PC-3 (cell line): Measurements from ENCODE around the gene HNRNPA1L2. TPM values are rescaled to one million over a fixed set of nuclear protein-coding genes. Genes with fewer than 3 reads are reported as not detected.

Experiments used
- ATAC-seq: fragments of 200-7000 bp; cut with Tn5 transposase; 2 replicates; pipeline ENCODE4 v1.9.1; 2020; ENCODE audit warnings: mild to moderate bottlenecking, moderate library complexity
- BruUV-seq: library from RNA; stranded (reverse); fragments of 400-500 nt; replicated peaks from 2 replicates; lab custom pipeline; 2021; lab: Mats Ljungman, UMichigan
- CTCF ChIA-PET: fragments of 300-600 bp; sonication (Branson Sonifier 250); formaldehyde crosslinking; loops from one replicate; lab custom pipeline; 2022; ENCODE audit warnings: antibody characterized with exemption; lab: Charles Lee
- POLR2A ChIA-PET: fragments of 300-600 bp; sonication (Branson Sonifier 250); formaldehyde crosslinking; loops from one replicate; lab custom pipeline; 2022; ENCODE audit warnings: antibody characterized with exemption; ENCODE audit not compliant: unreplicated experiment; lab: Charles Lee
- DNase-seq: peaks from one replicate; pipeline ENCODE4 v3.0.0-alpha.2; 2015
- H2AFZ ChIP-seq: fragments of 300-600 bp; sonication (generic); 2 replicates; pipeline ENCODE4 v1.6.0; 2016; ENCODE audit warnings: antibody characterized with exemption, low read length
- H3F3A ChIP-seq: fragments of 300-600 bp; sonication (generic); one replicate; pipeline ENCODE4 v1.6.0; 2017; ENCODE audit warnings: antibody characterized with exemption, low read length, control low read depth, mild to moderate bottlenecking; ENCODE audit not compliant: unreplicated experiment
- H3K27ac ChIP-seq: fragments of 300-600 bp; sonication (generic); 2 replicates; pipeline ENCODE4 v1.5.1; 2016; ENCODE audit warnings: mild to moderate bottlenecking, low read length
- H3K27me3 ChIP-seq: fragments of 300-600 bp; sonication (generic); 2 replicates; pipeline ENCODE4 v1.6.1; 2016; ENCODE audit warnings: low read length, mixed read lengths
- H3K36me3 ChIP-seq: fragments of 300-600 bp; sonication (generic); 2 replicates; pipeline ENCODE4 v1.6.1; 2016; ENCODE audit warnings: low read depth, mixed run types, low read length, mixed read lengths
- H3K4me1 ChIP-seq: fragments of 300-600 bp; sonication (generic); 2 replicates; pipeline ENCODE4 v1.5.1; 2016; ENCODE audit warnings: low read length; ENCODE audit not compliant: insufficient read depth
- H3K4me2 ChIP-seq: fragments of 300-600 bp; sonication (generic); 2 replicates; pipeline ENCODE4 v1.6.0; 2016; ENCODE audit warnings: low read length
- H3K4me3 ChIP-seq: fragments of 300-600 bp; sonication (generic); 2 replicates; pipeline ENCODE4 v1.5.1; 2016; ENCODE audit warnings: mild to moderate bottlenecking, low read length, mixed read lengths
- H3K79me2 ChIP-seq: fragments of 300-600 bp; sonication (generic); 2 replicates; pipeline ENCODE4 v1.6.1; 2017; ENCODE audit warnings: low read length, mixed read lengths
- H3K9ac ChIP-seq: fragments of 300-600 bp; sonication (generic); 2 replicates; pipeline ENCODE4 v1.6.0; 2016; ENCODE audit warnings: mild to moderate bottlenecking, low read length
- H3K9me2 ChIP-seq: fragments of 300-600 bp; sonication (generic); replicated peaks from 2 replicates; pipeline ENCODE4 v1.6.1; 2016; ENCODE audit warnings: mixed run types, low read length, mixed read lengths
- H3K9me3 ChIP-seq: fragments of 300-600 bp; sonication (generic); 2 replicates; pipeline ENCODE4 v1.6.1; 2016; ENCODE audit warnings: low read length, mixed read lengths
- H4K20me1 ChIP-seq: fragments of 300-600 bp; sonication (generic); 2 replicates; pipeline ENCODE4 v1.6.1; 2016; ENCODE audit warnings: low read length, mixed read lengths
- EZH2 ChIP-seq: fragments of 300-600 bp; sonication (generic); IDR thresholded peaks from one replicate; pipeline ENCODE4 v1.6.1; 2017; ENCODE audit warnings: antibody characterized with exemption, mild to moderate bottlenecking, low read length; ENCODE audit not compliant: unreplicated experiment
- EZH2phosphoT487 ChIP-seq: fragments of 300-600 bp; sonication (generic); IDR thresholded peaks from 2 replicates; pipeline ENCODE4 v1.6.1; 2018; ENCODE audit warnings: mild to moderate bottlenecking, antibody characterized with exemption, low read length, borderline replicate concordance
- intact Hi-C: fragments of 100-400 bp; cut with micrococcal nuclease; formaldehyde crosslinking; loops from 2 replicates; pipeline ENCODE4 v1.9.0; 2023
- total RNA-seq: library from RNA; depleted of rRNA; stranded (reverse); fragments of >200 nt; gene quantifications from 2 replicates; pipeline ENCODE4 v1.2.3, GENCODE V29; 2014
- TF ChIP-seq, protein P1 (sequence below): fragments of 300-600 bp; sonication (generic); conservative IDR thresholded peaks from 2 replicates; pipeline ENCODE4 v1.5.1; 2017; ENCODE audit warnings: antibody characterized with exemption, low read depth, mild to moderate bottlenecking, low read length

HNRNPA1L2 gene
- total RNA-seq, 1 experiment from 2014 or later, result 3.4 TPM

- H3K4me2 ChIP-seq, result no peak overlapping the region
- H3K9me2 ChIP-seq, result no peaks in the 10 kb centered on the region
- peaks cover 18% of the 10 kb centered on the region for H3K36me3 ChIP-seq
- no peak overlapping the region for H3K27ac ChIP-seq
- no peaks in the 10 kb centered on the region for H3F3A ChIP-seq
- ATAC-seq (no peak), DNase-seq (no peak)
- H4K20me1 ChIP-seq, result no peaks in the 10 kb centered on the region
- no TSS peak for BruUV-seq
- H3K4me1 ChIP-seq, result no peaks in the 10 kb centered on the region
- H3K27me3 ChIP-seq, result no peaks in the 10 kb centered on the region
- H3K4me3 ChIP-seq, result no peak overlapping the region
- intact Hi-C loops, result no loop called here
- no peak overlapping the region for H3K9ac ChIP-seq
- TF ChIP-seq EZH2, result no peak
- TF ChIP-seq, protein P1, sequence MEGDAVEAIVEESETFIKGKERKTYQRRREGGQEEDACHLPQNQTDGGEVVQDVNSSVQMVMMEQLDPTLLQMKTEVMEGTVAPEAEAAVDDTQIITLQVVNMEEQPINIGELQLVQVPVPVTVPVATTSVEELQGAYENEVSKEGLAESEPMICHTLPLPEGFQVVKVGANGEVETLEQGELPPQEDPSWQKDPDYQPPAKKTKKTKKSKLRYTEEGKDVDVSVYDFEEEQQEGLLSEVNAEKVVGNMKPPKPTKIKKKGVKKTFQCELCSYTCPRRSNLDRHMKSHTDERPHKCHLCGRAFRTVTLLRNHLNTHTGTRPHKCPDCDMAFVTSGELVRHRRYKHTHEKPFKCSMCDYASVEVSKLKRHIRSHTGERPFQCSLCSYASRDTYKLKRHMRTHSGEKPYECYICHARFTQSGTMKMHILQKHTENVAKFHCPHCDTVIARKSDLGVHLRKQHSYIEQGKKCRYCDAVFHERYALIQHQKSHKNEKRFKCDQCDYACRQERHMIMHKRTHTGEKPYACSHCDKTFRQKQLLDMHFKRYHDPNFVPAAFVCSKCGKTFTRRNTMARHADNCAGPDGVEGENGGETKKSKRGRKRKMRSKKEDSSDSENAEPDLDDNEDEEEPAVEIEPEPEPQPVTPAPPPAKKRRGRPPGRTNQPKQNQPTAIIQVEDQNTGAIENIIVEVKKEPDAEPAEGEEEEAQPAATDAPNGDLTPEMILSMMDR, result no peak; the same call in 1 of the 2 replicates
- ChIA-PET POLR2A (no interaction called here), CTCF (no interaction called here)
- no peak overlapping the region for H2AFZ ChIP-seq
- H3K79me2 ChIP-seq, result no peaks in the 10 kb centered on the region
- no peaks in the 10 kb centered on the region for H3K9me3 ChIP-seq
Observed at GRCh38 chr13:52669677-52670076, 27.4 kb downstream of the HNRNPA1L2 start.

DNA sequence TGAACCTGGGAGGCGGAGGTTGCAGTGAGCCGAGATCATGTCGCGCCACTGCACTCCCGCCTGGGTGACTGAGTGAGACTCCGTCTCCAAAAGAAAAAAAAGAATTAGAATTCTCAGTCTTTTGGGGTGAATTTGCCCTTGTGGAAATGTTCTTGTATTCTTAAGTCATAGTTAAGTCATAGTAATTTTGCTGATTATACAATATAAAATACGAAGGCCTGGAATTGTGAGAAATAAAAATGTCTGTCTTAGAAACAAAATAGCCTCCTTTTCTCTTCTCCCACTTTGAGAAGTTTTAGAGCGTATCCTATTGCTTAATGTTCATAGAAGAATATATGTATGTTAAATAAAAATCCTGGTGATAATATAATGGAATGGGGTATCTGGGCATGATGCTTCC, 28.5 kb downstream of the HNRNPA1L2 start:
- H3K79me2 ChIP-seq, result no peaks in the 10 kb centered on the region
- no peak overlapping the region for H3K27ac ChIP-seq
- H3K9me2 ChIP-seq, result no peaks in the 10 kb centered on the region
- TF ChIP-seq EZH2phosphoT487 (no peak), EZH2 (no peak)
- H3F3A ChIP-seq, result no peaks in the 10 kb centered on the region
- H3K9me3 ChIP-seq, result no peaks in the 10 kb centered on the region
- no TSS peak for BruUV-seq
- H3K4me1 ChIP-seq, result no peaks in the 10 kb centered on the region
- no peak overlapping the region for H3K4me2 ChIP-seq
- no peaks in the 10 kb centered on the region for H3K27me3 ChIP-seq
- H3K36me3 ChIP-seq, result peaks cover 13% of the 10 kb centered on the region
- H3K4me3 ChIP-seq, result no peak overlapping the region
- no peak overlapping the region for H3K9ac ChIP-seq
- ATAC-seq, result no peak
- ChIA-PET POLR2A (no interaction called here), CTCF (no interaction called here)
- no peak for DNase-seq
- H4K20me1 ChIP-seq, result no peaks in the 10 kb centered on the region
- H2AFZ ChIP-seq, result no peak overlapping the region
- intact Hi-C loops, result no loop called here

GRCh38 chr13:52673465-52673864, 31.2 kb downstream of the HNRNPA1L2 start:
- Histone ChIP-seq H3K36me3 (no peaks in the 10 kb centered on the region; the same call in 1 of the 2 replicates), H3K27me3 (no peaks in the 10 kb centered on the region), H3K9me2 (no peaks in the 10 kb centered on the region), H3K27ac (no peak overlapping the region), H3K4me2 (no peak overlapping the region), H4K20me1 (no peaks in the 10 kb centered on the region), H3K9ac (no peak overlapping the region), H3F3A (no peaks in the 10 kb centered on the region), H3K79me2 (no peaks in the 10 kb centered on the region), H3K4me1 (no peaks in the 10 kb centered on the region), H3K9me3 (no peaks in the 10 kb centered on the region), H3K4me3 (no peak overlapping the region), H2AFZ (no peak overlapping the region)
- DNase-seq (no peak), ATAC-seq (no peak)
- no TSS peak for BruUV-seq
- POLR2A ChIA-PET, result no interaction called here
- no peak for TF ChIP-seq EZH2phosphoT487
- no peak for TF ChIP-seq EZH2
- TF ChIP-seq, protein P1, result no peak
- intact Hi-C loops, result no loop called here
- CTCF ChIA-PET, result no interaction called here
